NOMO-1 treated with dmso at 0.1 percent for 144 hours (cell line): Measurements from ENCODE around the gene PMF1.

Experiments used
- DNase-seq: peaks from one replicate; lab custom pipeline; 2025; ENCODE audit not compliant: unreplicated experiment; lab: John Stamatoyannopoulos, UW

The PMF1 gene

GRCh38 chr1:156233426-156234127 is 20.8 kb downstream of the PMF1 start:
- no peak for DNase-seq

DNA sequence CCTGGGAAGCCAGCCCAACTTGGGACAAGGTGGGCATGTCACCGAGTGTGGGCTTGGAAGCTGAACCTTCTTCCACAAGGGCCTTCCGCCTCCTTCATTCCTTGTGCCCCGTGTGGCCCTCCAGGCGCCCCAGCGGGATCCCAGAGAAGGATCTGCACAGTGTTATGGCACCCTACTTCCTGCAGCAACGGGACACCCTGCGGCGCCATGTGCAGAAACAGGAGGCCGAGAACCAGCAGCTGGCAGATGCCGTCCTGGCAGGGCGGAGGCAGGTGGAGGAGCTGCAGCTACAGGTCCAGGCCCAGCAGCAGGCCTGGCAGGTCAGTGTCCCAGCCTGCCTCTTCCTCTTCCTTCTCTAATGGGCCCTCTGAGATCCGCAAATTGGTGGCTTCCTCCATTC is 23.4 kb downstream of the PMF1 start:
- no peak for DNase-seq

- DNase-seq, result no peak
Observed at GRCh38 chr1:156238248-156238647, 25.4 kb downstream of the PMF1 start.

GRCh38 chr1:156241311-156241811 is 28.6 kb downstream of the PMF1 start:
- DNase-seq, result no peak

DNA sequence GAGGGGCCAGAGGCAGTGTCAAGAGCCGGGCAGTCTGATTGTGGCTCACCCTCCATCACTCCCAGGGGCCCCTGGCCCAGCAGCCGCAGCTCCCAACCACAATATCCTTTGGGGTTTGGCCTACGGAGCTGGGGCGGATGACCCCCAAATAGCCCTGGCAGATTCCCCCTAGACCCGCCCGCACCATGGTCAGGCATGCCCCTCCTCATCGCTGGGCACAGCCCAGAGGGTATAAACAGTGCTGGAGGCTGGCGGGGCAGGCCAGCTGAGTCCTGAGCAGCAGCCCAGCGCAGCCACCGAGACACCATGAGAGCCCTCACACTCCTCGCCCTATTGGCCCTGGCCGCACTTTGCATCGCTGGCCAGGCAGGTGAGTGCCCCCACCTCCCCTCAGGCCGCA is 29.1 kb downstream of the PMF1 start, which contains the start of gene BGLAP:
TSS of gene BGLAP (plus strand) at position 259 of the 400 bp plus-strand sequence. CDS start at position 307, 48 bp downstream.
- DNase-seq, result no peak

DNA sequence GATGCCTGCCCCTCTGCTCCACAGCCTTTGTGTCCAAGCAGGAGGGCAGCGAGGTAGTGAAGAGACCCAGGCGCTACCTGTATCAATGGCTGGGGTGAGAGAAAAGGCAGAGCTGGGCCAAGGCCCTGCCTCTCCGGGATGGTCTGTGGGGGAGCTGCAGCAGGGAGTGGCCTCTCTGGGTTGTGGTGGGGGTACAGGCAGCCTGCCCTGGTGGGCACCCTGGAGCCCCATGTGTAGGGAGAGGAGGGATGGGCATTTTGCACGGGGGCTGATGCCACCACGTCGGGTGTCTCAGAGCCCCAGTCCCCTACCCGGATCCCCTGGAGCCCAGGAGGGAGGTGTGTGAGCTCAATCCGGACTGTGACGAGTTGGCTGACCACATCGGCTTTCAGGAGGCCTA is 29.9 kb downstream of the PMF1 start:
- DNase-seq, result no peak

DNA sequence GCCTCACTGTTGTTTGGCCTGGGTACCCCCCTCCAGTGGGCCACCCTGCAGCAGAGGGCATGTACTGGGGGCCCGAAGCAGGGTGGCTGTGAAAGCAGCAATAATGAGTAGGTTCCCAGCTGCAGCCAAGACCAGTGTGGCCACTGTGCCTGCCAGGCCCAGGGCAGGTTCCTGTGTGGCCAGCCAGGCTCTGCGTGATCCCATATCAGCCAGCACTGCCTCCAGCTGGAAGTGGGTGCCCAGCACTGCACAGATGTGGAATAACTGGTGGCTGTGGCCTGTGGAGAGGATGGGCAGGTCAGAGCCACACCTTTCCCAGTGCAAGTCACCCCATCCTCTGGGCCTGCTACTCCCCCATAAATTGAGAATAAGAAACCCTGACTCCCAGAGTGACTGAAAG is 31.3 kb downstream of the PMF1 start:
- DNase-seq, result no peak

DNA sequence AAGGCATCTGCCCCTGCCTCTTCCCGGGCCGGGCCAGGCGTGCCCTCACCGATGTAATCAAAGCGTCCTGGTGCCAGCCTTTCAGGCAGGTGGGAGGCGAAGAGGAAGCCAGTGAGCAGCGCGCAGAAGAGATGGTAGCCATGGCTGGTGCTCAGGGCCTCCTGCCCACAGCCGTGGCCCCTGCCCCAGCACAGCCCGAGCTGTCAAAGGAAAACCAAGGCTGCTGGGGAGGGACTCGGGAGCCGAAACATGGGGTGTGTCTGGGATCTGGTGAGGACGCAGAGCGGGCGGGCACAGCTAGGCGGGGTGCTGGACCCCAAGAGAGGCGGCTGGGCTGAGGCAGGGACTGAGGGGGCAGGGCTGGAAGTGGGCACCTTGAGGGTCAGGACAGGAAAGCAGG is 31.9 kb downstream of the PMF1 start:
- no peak for DNase-seq

DNA sequence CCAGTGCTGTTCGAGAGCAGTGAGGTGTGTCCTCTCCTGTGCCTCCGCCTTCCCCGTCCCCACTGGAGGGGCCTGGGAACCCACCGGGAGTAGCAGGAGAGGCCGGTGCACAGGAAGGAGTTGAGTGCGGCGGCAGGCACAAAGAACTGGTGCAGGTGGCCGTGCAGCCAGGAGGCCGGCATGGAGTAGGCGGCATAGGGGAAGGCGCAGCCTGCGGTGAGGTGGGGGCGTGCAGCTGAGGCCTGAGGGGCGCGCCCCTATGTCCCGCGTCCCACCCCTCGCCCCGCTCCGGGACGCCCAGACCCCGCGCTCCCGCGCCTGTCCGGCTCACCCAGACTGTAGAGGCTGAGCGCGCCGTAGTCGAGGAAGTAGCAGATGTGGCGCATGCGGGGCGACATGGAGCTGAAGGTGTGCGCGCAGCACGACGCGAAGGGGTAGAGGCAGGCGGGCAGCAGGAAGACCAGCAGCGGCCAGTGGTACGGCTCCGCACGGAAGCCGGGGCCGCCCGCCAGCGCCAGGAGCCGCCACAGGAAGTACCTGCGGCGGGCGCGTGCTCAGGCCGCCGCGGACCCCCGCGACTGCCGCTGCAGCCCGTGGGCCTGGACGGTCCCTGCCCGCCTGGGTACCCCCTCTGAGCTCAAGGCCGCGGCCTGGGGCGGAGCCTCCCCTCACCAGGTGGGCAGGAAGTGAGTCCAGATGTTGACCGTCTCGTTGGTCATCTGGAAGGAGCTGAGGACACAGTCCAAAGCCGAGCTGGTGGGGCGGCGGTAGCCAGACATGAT is 32.8 kb downstream of the PMF1 start:
- DNase-seq, result no peak

DNA sequence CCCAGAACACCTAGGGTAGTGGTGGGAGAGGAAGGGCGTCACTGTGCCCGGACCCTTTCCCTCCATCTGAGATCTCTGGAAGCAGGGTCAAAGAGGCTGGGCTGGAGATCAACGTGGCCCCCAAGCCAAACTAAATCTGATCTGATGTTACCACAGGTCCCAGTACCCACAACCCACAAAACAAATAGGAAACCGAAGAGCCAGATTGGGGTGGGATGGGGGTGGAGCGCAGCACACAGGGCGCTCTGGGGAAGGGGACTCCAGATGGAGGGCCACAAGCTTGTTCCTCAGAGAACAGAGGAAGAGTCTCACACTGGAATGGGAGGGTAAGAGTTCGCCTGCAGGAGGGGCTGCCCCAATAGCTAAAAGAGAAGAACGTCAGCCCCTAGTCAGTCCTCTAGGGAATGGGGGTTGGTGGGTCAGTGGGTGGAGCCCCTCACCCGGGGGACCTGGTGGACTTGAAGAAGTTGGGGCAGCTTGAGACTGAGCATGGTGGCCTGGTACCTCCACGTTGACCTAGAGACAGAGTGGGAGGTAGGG is 33.5 kb downstream of the PMF1 start:
- DNase-seq, result no peak

- DNase-seq, result no peak
Observed at GRCh38 chr1:156246781-156247459, 34.1 kb downstream of the PMF1 start.

DNA sequence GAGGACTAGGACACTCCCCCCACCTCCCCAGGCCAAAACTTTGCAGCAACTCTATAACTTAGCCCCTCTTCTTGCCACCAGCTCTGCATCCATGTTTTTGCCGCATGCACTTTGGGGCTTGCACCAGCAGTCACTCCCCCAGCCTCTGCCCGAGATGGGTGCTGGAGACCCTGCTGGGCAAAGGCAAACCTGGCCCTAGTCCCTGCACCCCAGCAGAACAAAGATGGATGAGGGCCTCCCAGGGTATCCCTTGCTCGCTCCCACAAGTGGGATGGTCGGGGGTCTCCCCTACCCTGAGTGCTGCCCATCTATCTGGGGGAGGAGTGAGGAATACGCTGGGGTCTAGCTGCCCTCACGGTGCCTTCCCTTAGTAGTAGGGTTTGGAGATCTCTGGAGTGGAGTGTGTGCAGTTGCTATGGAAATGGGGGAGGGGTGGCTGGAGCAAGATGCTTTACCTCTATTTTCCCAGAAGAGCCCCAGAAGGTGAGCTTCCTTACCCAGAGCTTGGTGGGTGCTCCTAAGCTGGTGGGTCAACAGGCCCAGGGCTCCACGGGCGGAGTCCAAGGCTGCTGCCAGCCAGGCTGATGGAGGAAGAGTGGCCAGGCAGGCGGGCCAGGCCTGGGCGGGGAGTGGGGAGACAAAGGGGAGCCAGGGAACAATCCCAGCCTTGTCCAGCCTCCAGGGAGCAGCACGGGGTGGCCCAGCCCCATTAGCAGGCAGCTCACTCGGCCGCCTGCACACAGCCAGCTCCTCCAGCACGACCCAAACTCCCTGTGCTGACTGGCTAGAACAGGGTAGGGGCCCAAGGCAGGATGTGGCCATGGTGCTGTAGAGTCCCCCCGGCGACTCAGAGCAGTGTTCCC is 34.9 kb downstream of the PMF1 start, which contains the start of gene PAQR6:
TSS of gene PAQR6 (minus strand) at position 597 of the 863 bp plus-strand sequence. CDS start 1,325 bp downstream, outside the sequence.
- no peak for DNase-seq

- DNase-seq, result no peak
Observed at GRCh38 chr1:156248323-156248683, 35.5 kb downstream of the PMF1 start.

DNA sequence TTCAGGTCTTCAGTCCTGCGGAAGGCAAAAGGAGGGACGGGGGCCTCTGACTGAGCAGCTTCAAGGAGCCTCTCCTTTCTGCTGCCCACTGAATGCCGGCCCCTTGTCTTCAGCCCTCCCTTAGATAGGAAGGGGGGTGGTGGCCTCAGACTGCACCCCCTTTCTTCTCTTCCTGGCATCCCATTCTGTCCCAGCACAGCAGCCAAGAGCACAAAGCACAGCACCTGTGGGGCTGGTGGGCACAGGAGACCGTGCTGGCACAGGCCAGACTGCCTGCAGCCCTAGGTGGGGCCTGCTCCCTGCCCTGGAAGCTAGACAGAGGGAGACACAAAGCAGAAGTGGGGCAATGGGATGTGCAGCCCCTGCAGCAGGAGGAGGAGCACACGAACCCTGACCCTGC is 36.8 kb downstream of the PMF1 start:
- DNase-seq, result no peak

- no peak for DNase-seq
Observed at GRCh38 chr1:156251527-156251926, 38.7 kb downstream of the PMF1 start.

GRCh38 chr1:156253634-156254033 is 40.8 kb downstream of the PMF1 start:
- no peak for DNase-seq

DNA sequence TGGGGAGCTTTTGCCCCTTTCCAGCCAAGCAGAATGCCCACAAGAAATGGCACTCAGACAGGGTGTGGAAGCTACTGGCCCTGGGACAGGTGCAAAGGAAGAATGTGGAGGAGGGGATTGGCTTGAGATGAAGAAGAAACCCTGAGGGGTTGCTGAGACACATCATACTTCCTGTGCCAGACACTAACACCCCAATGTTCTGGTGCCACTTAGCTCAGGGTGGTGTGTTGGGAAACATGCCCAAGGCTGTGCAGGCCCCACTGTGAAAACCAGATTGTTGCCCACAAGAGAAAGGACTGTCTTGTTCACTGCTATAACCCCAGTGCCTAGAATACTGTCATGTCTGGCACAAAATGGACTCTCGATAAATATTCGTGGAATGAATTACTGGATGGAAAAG is 44.9 kb downstream of the PMF1 start:
- no peak for DNase-seq

DNA sequence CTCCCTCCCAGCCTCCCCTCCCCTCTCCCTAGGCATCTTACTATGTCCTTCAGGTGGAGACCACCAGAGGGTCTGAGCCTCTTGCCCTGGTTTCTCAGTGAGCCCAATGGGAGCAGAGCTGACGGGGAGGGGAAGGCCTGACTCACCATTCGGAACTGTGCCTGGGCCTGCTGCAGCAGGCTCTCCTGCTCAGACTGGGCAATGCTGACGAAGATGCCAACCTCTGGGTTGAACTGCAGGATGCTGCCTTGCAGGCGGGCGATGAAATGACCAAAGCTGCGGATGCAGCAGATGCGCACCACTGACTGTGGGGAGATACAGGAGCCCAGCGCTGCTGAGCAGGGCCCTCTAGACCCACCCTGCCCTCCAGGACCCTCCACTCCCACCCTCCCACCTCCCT is 46.1 kb downstream of the PMF1 start:
- no peak for DNase-seq

DNA sequence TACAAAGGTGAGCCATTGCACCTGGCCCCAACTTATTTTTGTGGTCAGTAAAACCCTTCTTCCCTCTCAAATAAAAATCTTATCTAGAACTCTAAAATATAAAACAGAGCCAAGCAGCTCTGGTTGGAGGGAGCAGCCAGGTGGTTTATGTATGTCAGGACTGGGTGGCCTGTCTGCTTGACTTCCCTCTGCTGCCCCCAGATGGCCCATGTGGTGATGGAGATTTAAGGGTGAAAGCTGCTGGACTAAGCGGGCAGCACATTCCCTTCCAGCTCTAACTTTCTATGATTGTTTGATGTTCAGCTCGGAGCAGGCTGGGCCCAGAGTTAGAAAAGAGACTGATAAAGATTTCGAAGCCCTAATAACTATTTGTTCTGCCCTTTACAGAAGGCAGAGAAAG is 47.0 kb downstream of the PMF1 start:
- DNase-seq, result no peak

DNA sequence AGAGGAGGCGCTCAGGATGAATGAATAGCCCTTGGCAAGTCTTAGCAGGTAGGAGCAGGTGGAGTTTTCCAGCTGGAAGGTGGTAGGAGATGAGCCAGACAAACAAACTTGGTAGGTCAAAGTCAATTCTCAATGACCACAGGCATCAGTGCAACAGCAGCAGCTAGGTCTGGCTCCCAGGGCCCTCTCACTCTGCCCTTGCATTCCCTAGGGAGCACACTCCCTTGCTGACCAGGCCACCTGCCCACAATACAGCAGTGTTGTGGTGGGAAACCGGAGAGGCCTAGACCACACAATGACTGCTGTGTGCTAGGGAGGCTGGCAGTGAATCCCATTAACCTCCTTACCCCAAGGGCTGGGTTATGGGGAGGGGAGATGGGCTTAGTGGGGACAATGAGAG is 48.1 kb downstream of the PMF1 start:
- no peak for DNase-seq
